ENCODE measurements around the gene CHDH. TPM values are rescaled to one million over a fixed set of nuclear protein-coding genes. Genes with fewer than 3 reads are reported as not detected.

The CHDH gene
- total and polyA plus RNA-seq, 4 donors = 3.2 to 10.2 (median 6.7) TPM

GRCh38 chr3:53804697-53805462 is 41.3 kb downstream of the CHDH start:
- WGBS (ENCODE audit: insufficient coverage) = 90% methylated on average over 8 of the region's 14 CpGs

GRCh38 chr3:53803816-53804695 is 42.2 kb downstream of the CHDH start:
- DNase-seq (ENCODE audit: low read depth in 4 of 6, low spot score in 6 of 6) = no peak
- H3K27me3 ChIP-seq (ENCODE audit: control insufficient read depth, insufficient read depth, low read length) = no peaks in the 10 kb centered on the region
- 45% methylated on average over 12 of the region's 20 CpGs for WGBS (ENCODE audit: insufficient coverage)
- H3K9me3 ChIP-seq (ENCODE audit: control insufficient read depth, insufficient read depth, low read length) = no peaks in the 10 kb centered on the region
- peaks cover 42% of the 10 kb centered on the region for H3K4me1 ChIP-seq (ENCODE audit: control insufficient read depth, insufficient read depth, low read length)
- H3K27ac ChIP-seq (ENCODE audit: low read depth, low read length) = no peak overlapping the region
- H3K4me3 ChIP-seq (ENCODE audit: low read depth, low read length) = no peak overlapping the region
- peaks cover 53% of the 10 kb centered on the region for H3K36me3 ChIP-seq (ENCODE audit: control insufficient read depth, insufficient read depth, low read length)

More at GRCh38 chr3:53804697-53805462, 41.3 kb downstream of the CHDH start:
- Histone ChIP-seq H3K27me3 (ENCODE audit: control insufficient read depth, insufficient read depth, low read length) (no peaks in the 10 kb centered on the region), H3K27ac (ENCODE audit: low read depth, low read length) (no peak overlapping the region), H3K4me1 (ENCODE audit: control insufficient read depth, insufficient read depth, low read length) (peaks cover 45% of the 10 kb centered on the region), H3K4me3 (ENCODE audit: low read depth, low read length) (no peak overlapping the region), H3K36me3 (ENCODE audit: control insufficient read depth, insufficient read depth, low read length) (peaks cover 59% of the 10 kb centered on the region), H3K9me3 (ENCODE audit: control insufficient read depth, insufficient read depth, low read length) (no peaks in the 10 kb centered on the region)
- no peak for DNase-seq (ENCODE audit: low read depth in 4 of 6, low spot score in 6 of 6)

- peaks cover 35% of the 10 kb centered on the region for H3K4me1 ChIP-seq (ENCODE audit: control insufficient read depth, insufficient read depth, low read length)
- H3K27me3 ChIP-seq (ENCODE audit: control insufficient read depth, insufficient read depth, low read length) = no peaks in the 10 kb centered on the region
- DNase-seq (ENCODE audit: low read depth in 4 of 6, low spot score in 6 of 6) = no peak
- no peak overlapping the region for H3K27ac ChIP-seq (ENCODE audit: low read depth, low read length)
- H3K9me3 ChIP-seq (ENCODE audit: control insufficient read depth, insufficient read depth, low read length) = no peaks in the 10 kb centered on the region
- H3K4me3 ChIP-seq (ENCODE audit: low read depth, low read length) = no peak overlapping the region
- 88% methylated on average over 18 of the region's 18 CpGs for whole genome bisulfite sequencing (ENCODE audit: insufficient coverage)
- peaks cover 49% of the 10 kb centered on the region for H3K36me3 ChIP-seq (ENCODE audit: control insufficient read depth, insufficient read depth, low read length)
Measured at GRCh38 chr3:53803124-53803815, 42.9 kb downstream of the CHDH start.

GRCh38 chr3:53802256-53802880 is 43.9 kb downstream of the CHDH start:
- H3K27ac ChIP-seq (ENCODE audit: low read depth, low read length) = no peak overlapping the region
- no peaks in the 10 kb centered on the region for H3K9me3 ChIP-seq (ENCODE audit: control insufficient read depth, insufficient read depth, low read length)
- H3K36me3 ChIP-seq (ENCODE audit: control insufficient read depth, insufficient read depth, low read length) = peaks cover 48% of the 10 kb centered on the region
- WGBS (ENCODE audit: insufficient coverage) = 98% methylated on average over 7 of the region's 8 CpGs
- H3K4me3 ChIP-seq (ENCODE audit: low read depth, low read length) = no peak overlapping the region
- no peak for DNase-seq (ENCODE audit: low read depth in 4 of 6, low spot score in 6 of 6)
- no peaks in the 10 kb centered on the region for H3K27me3 ChIP-seq (ENCODE audit: control insufficient read depth, insufficient read depth, low read length)
- H3K4me1 ChIP-seq (ENCODE audit: control insufficient read depth, insufficient read depth, low read length) = peaks cover 33% of the 10 kb centered on the region

- no peaks in the 10 kb centered on the region for H3K27me3 ChIP-seq (ENCODE audit: control insufficient read depth, insufficient read depth, low read length)
- H3K27ac ChIP-seq (ENCODE audit: low read depth, low read length) = no peak overlapping the region
- 100% methylated on average over 7 of the region's 9 CpGs for WGBS (ENCODE audit: insufficient coverage)
- H3K36me3 ChIP-seq (ENCODE audit: control insufficient read depth, insufficient read depth, low read length) = peaks cover 40% of the 10 kb centered on the region
- DNase-seq (ENCODE audit: low read depth in 4 of 6, low spot score in 6 of 6) = no peak
- H3K4me3 ChIP-seq (ENCODE audit: low read depth, low read length) = no peak overlapping the region
- H3K4me1 ChIP-seq (ENCODE audit: control insufficient read depth, insufficient read depth, low read length) = peaks cover 26% of the 10 kb centered on the region
- no peaks in the 10 kb centered on the region for H3K9me3 ChIP-seq (ENCODE audit: control insufficient read depth, insufficient read depth, low read length)
Measured at GRCh38 chr3:53801319-53801718, 44.9 kb downstream of the CHDH start.

- Histone ChIP-seq H3K36me3 (ENCODE audit: control insufficient read depth, insufficient read depth, low read length) (peaks cover 30% of the 10 kb centered on the region), H3K4me1 (ENCODE audit: control insufficient read depth, insufficient read depth, low read length) (peaks cover 29% of the 10 kb centered on the region), H3K9me3 (ENCODE audit: control insufficient read depth, insufficient read depth, low read length) (no peaks in the 10 kb centered on the region), H3K4me3 (ENCODE audit: low read depth, low read length) (no peak overlapping the region), H3K27me3 (ENCODE audit: control insufficient read depth, insufficient read depth, low read length) (no peaks in the 10 kb centered on the region), H3K27ac (ENCODE audit: low read depth, low read length) (no peak overlapping the region)
- WGBS (ENCODE audit: insufficient coverage) = 76% methylated on average over 14 of the region's 16 CpGs
- peak in 1 of 6 donors; percentile 31 for DNase-seq (ENCODE audit: low read depth in 4 of 6, low spot score in 6 of 6)
Measured at GRCh38 chr3:53800041-53800906, 45.9 kb downstream of the CHDH start.

GRCh38 chr3:53799338-53799865 is 46.8 kb downstream of the CHDH start:
- no peak overlapping the region for H3K27ac ChIP-seq (ENCODE audit: low read depth, low read length)
- H3K4me1 ChIP-seq (ENCODE audit: control insufficient read depth, insufficient read depth, low read length) = peaks cover 26% of the 10 kb centered on the region
- H3K36me3 ChIP-seq (ENCODE audit: control insufficient read depth, insufficient read depth, low read length) = peaks cover 28% of the 10 kb centered on the region
- 95% methylated on average over 12 of the region's 12 CpGs for WGBS (ENCODE audit: insufficient coverage)
- no peaks in the 10 kb centered on the region for H3K9me3 ChIP-seq (ENCODE audit: control insufficient read depth, insufficient read depth, low read length)
- no peak for DNase-seq (ENCODE audit: low read depth in 4 of 6, low spot score in 6 of 6)
- H3K4me3 ChIP-seq (ENCODE audit: low read depth, low read length) = no peak overlapping the region
- H3K27me3 ChIP-seq (ENCODE audit: control insufficient read depth, insufficient read depth, low read length) = no peaks in the 10 kb centered on the region

- no peak for DNase-seq (ENCODE audit: low read depth in 4 of 6, low spot score in 6 of 6)
- H3K4me1 ChIP-seq (ENCODE audit: control insufficient read depth, insufficient read depth, low read length) = peaks cover 18% of the 10 kb centered on the region
- no peak overlapping the region for H3K4me3 ChIP-seq (ENCODE audit: low read depth, low read length)
- peaks cover 17% of the 10 kb centered on the region for H3K36me3 ChIP-seq (ENCODE audit: control insufficient read depth, insufficient read depth, low read length)
- H3K27me3 ChIP-seq (ENCODE audit: control insufficient read depth, insufficient read depth, low read length) = no peaks in the 10 kb centered on the region
- no peaks in the 10 kb centered on the region for H3K9me3 ChIP-seq (ENCODE audit: control insufficient read depth, insufficient read depth, low read length)
- 98% methylated on average over 4 of the region's 8 CpGs for WGBS (ENCODE audit: insufficient coverage)
- no peak overlapping the region for H3K27ac ChIP-seq (ENCODE audit: low read depth, low read length)
Measured at GRCh38 chr3:53798144-53798543, 48.1 kb downstream of the CHDH start.
